Adrenal gland (tissue), 5 donors: ENCODE measurements around the gene ZFP42.

Experiments
- POLR2A ChIP-seq, 2 donors: fragments of 450-650 bp; IDR thresholded peaks; one replicate each; pipeline ENCODE4 v1.6.1; 2017; ENCODE audit warnings: antibody characterized with exemption in 2 of 2, mild to moderate bottlenecking in 2 of 2, moderate library complexity in 1 of 2
- TF ChIP-seq, protein P1 (sequence below), 6 experiments: fragments of 450-650 bp in 4 of 6; fragments of 200-600 bp in 2 of 6; sonication (generic) in 1 of 6; IDR thresholded peaks; 1 replicate in 5 of 6; 2 replicates in 1 of 6; pipeline versions ENCODE4 v1.5.1 to v1.8.0; 2016 to 2021; ENCODE audit warnings: antibody characterized with exemption in 6 of 6, mild to moderate bottlenecking in 2 of 6, moderate library complexity in 1 of 6
- donor health status: DM: no; HTN: no; CAD: no.

- TF ChIP-seq, protein P1, sequence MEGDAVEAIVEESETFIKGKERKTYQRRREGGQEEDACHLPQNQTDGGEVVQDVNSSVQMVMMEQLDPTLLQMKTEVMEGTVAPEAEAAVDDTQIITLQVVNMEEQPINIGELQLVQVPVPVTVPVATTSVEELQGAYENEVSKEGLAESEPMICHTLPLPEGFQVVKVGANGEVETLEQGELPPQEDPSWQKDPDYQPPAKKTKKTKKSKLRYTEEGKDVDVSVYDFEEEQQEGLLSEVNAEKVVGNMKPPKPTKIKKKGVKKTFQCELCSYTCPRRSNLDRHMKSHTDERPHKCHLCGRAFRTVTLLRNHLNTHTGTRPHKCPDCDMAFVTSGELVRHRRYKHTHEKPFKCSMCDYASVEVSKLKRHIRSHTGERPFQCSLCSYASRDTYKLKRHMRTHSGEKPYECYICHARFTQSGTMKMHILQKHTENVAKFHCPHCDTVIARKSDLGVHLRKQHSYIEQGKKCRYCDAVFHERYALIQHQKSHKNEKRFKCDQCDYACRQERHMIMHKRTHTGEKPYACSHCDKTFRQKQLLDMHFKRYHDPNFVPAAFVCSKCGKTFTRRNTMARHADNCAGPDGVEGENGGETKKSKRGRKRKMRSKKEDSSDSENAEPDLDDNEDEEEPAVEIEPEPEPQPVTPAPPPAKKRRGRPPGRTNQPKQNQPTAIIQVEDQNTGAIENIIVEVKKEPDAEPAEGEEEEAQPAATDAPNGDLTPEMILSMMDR (IDR thresholded peaks at IDR 0.05), result no peak
- TF ChIP-seq POLR2A (IDR thresholded peaks at IDR 0.05), result no peak
Measured at GRCh38 chr4:187999406-187999932, 3.9 kb downstream of the ZFP42 start.
